ENCODE data around the gene RAPGEF5.
A peak's percentile ranks its signal among the peaks of the same experiment; 100 is the strongest.

The RAPGEF5 gene

DNA sequence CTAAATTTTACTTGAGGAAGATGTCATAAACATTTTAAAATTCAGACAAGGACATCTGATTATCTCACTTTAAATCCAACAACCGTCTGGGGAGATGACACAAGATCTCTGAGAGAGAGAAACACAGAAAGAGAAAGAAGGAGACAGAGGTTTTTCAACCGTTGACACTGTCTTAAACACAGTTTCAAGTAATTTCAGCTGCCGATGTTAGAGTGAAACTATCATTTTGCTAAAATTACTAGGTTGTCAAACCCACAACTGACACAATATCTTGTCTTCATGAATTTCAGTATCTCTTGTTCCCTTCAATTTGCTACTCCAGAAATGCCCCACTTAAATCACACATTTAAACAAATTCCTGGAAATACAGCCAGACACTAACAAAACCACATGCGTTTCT lies 174.8 kb downstream of the RAPGEF5 start:
- Mint-ChIP-seq H3K4me1 (no peaks in the 10 kb centered on the region), H3K27me3 (no peaks in the 10 kb centered on the region)
- ATAC-seq, result no peak

DNA sequence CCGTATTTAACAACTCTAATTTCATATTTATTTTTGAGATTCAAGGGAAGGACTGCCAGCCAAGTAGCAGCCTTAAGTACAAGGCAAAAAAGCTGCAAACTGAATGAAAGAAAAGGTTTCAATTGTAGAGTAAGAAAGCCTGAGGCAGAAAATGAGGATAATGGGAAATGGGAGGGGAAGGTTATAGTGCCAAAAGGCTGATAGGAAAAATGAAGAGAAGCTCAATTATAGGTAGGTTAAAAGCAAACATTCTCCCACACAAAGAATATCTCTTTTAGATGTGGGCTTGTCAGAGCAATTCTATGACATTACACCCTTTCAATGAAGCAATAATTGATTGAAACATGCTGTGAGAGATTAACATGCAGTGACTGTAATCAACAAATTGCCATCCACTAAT lies 175.3 kb downstream of the RAPGEF5 start:
- no peak for ATAC-seq
- Mint-ChIP-seq H3K4me1 (no peaks in the 10 kb centered on the region), H3K27ac (no peak overlapping the region), H3K36me3 (no peaks in the 10 kb centered on the region), H3K4me3 (no peak overlapping the region), H3K27me3 (no peaks in the 10 kb centered on the region), H3K9me3 (no peaks in the 10 kb centered on the region)

More for the DNA sequence above, 174.8 kb downstream of the RAPGEF5 start:
- Mint-ChIP-seq H3K9me3 (no peaks in the 10 kb centered on the region), H3K27ac (no peak overlapping the region), H3K36me3 (no peaks in the 10 kb centered on the region), H3K4me3 (no peak overlapping the region)

DNA sequence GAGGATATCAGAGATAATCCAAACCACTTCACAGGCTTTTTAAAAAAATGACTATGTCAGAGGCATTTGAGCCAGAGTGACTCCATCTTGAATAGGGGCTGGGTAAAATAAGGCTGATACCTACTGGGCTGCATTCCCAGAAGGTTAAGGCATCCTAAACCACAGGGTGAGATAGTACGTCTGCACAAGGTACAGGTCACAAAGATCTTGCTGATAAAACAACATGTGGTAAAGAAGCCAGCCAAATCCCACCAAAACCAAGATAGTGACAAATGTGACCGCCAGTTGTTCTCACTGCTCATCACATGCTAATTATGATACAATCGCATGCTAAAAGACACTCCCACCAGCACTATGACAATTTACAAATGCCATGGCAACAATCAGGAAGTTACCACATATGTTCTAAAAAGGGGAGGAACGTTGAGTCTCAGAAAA lies 177.5 kb downstream of the RAPGEF5 start:
- H3K4me1 Mint-ChIP-seq, result peaks cover 5% of the 10 kb centered on the region
- H3K4me3 Mint-ChIP-seq, result no peak overlapping the region
- H3K9me3 Mint-ChIP-seq, result peaks cover 5% of the 10 kb centered on the region
- no peaks in the 10 kb centered on the region for H3K27me3 Mint-ChIP-seq
- ATAC-seq, result no peak
- H3K36me3 Mint-ChIP-seq, result peaks cover 4% of the 10 kb centered on the region
- H3K27ac Mint-ChIP-seq, result no peak overlapping the region

DNA sequence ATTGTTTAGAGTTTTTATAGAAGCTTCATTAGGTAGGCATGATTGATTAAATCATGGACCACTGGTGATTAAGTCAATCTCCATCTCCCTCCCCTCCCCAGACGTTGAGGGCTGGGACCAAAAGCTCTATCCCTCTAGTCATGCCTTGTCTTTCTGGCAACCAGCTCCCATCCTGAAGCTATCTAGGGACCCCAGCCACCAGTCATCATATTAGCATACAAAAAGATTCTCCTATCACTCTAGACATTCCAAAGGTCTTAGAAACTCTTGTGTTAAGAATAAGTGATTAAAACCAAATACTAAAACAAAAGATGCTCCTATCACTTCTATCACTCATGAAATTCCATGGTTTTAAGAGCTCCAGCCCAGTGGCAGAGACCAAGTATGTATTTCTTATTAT lies 178.2 kb downstream of the RAPGEF5 start:
- peaks cover 6% of the 10 kb centered on the region for H3K36me3 Mint-ChIP-seq
- ATAC-seq, result no peak
- H3K27me3 Mint-ChIP-seq, result no peaks in the 10 kb centered on the region
- H3K4me1 Mint-ChIP-seq, result peaks cover 11% of the 10 kb centered on the region
- no peak overlapping the region for H3K27ac Mint-ChIP-seq
- H3K4me3 Mint-ChIP-seq, result no peak overlapping the region
- peaks cover 6% of the 10 kb centered on the region for H3K9me3 Mint-ChIP-seq

DNA sequence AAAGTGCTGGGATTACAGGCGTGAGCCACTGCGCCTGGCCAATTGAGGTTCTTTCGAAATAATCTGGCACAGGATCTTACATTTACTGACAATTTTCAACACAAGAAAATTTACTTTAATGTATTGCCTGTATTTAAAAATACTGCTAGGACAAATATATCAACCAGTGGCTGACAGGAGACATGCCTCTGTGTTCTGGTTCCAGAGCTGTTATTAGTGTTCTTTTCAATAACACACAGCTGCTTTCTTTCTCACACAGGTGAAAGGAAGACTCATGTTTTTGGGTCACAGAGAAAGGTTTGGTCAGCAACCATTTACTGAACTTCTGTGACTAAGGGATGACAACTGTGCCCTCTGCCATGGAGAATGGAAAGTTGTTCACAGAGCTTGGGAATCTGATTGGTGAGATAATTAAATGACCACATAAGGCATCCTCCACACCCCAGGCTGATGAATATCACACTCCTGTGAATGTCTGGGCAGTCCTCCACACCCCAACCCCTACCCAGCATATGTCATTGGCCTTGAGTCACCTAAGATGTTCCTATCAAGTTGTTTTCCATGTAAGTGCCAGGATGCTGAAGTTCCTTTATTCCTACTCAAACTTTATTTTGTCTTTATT lies 180.1 kb downstream of the RAPGEF5 start:
- Mint-ChIP-seq H3K4me1 (peaks cover 14% of the 10 kb centered on the region), H3K27ac (no peak overlapping the region), H3K4me3 (no peak overlapping the region), H3K36me3 (peaks cover 6% of the 10 kb centered on the region), H3K27me3 (no peaks in the 10 kb centered on the region), H3K9me3 (peaks cover 6% of the 10 kb centered on the region)
- no peak for ATAC-seq

DNA sequence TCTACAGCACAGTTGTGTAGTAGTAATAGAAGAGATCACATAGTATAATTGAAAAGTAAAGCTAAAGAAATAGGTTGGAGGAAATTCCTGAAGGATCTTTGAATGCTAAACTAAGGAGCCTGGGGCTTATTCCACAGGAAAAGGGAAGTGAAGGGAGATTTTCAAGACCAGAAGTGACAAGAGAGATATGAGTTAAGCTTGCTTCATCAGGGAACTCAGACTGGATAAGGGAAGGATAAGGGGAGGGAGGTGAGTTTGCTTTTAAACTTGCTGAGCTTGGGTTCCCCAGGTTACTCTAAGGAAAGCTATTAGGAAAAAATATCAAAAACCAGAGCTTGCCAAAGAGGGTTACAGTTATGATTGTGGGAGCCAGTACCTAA lies 182.4 kb downstream of the RAPGEF5 start:
- no peak for ATAC-seq
- no peaks in the 10 kb centered on the region for H3K27me3 Mint-ChIP-seq
- peaks cover 6% of the 10 kb centered on the region for H3K9me3 Mint-ChIP-seq
- peaks cover 6% of the 10 kb centered on the region for H3K36me3 Mint-ChIP-seq
- H3K27ac Mint-ChIP-seq, result peak overlapping the region; percentile 57
- H3K4me1 Mint-ChIP-seq, result peaks cover 14% of the 10 kb centered on the region
- H3K4me3 Mint-ChIP-seq, result no peak overlapping the region

DNA sequence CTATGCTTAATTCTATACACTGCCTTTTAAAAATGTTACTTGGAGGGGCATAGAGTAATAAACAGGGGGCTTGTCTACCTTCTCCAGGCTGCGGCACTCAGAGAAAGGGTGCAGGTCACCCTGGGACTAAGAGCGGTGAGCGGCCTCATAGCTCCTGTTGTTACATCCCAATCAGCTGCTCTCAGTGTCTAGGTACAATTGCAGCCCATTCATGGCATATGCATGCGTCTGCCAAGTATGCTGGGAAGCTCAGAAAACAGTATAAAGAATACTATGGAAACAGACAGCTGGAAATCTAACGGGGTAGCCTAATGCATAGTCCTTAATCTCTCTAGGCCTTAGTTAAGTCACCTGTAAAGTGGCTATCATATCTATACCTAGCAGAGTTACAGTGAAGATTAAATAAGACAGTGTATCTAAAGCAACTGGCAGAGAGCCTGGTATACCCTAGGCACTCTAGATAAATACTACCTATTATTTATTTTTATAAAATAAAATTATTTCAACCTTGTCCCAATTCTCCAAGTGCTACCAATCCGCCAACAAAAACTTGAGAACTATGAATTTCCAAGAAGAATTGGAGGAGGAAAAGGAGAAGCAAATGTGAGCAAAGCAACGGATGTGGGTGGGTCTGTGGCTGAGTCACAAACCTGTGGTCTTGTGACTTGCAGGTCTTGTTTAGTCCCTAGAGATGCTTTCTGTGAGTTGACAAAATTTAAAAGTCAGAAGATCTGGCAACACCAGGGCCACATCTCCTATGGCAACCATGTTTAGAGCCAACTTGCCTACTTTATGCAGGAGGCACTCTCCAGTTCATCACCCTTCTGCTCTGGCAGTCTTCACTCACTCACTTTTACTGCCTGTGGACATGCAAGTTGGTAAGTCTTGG lies 183.0 kb downstream of the RAPGEF5 start:
- H3K4me3 Mint-ChIP-seq, result no peak overlapping the region

DNA sequence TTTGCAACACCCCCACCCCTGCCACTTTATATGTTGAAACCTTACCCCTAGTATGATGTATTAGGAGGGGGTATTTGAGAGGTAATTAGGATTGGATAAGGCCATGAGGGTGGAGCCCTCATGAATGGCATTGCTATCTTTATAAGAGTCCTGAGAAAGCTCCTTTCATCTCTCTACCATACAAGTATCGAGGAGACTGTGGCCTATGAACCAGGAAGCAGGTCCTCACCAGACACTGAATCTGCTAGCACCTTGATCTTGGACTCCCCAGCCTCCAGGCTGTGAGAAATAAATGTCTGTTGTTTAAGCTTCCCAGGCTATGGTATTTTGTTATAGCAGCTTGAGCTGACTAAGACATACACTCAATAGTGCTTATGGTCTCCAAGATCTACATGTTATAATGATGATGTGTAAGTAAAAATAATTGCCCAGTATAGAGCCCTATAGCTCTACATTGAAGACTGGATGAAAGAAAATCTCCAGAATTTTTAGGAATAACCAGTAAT lies 188.8 kb downstream of the RAPGEF5 start:
- H3K27me3 Mint-ChIP-seq, result no peaks in the 10 kb centered on the region
- H3K4me3 Mint-ChIP-seq, result no peak overlapping the region
- no peaks in the 10 kb centered on the region for H3K36me3 Mint-ChIP-seq
- H3K9me3 Mint-ChIP-seq, result no peaks in the 10 kb centered on the region
- H3K4me1 Mint-ChIP-seq, result no peaks in the 10 kb centered on the region
- ATAC-seq, result no peak
- no peak overlapping the region for H3K27ac Mint-ChIP-seq

More for the DNA sequence above, 183.0 kb downstream of the RAPGEF5 start:
- peak; percentile 73 for ATAC-seq
- H3K27ac Mint-ChIP-seq, result peak overlapping the region; percentile 57
- H3K27me3 Mint-ChIP-seq, result no peaks in the 10 kb centered on the region
- H3K36me3 Mint-ChIP-seq, result peaks cover 6% of the 10 kb centered on the region
- peaks cover 6% of the 10 kb centered on the region for H3K9me3 Mint-ChIP-seq
- peaks cover 14% of the 10 kb centered on the region for H3K4me1 Mint-ChIP-seq

DNA sequence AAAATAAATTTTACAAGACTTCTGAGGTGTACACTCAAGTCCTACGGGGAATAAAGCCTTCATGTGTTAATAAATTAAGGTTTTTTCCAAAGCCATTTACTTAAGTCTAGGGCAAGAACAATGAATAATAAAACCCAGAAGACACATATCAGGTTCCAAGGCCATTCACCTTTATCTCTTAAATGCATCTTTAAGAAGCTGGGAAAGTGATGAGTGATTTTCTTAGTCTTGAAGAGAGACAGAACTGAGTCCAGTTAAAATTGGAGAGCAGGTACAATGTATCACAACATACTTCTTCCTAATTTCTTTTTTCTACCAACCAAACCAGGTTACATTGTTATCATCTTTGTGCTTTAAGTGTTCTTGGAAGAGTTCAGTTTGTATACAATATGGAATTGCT lies 189.5 kb downstream of the RAPGEF5 start:
- no peaks in the 10 kb centered on the region for H3K4me1 Mint-ChIP-seq
- ATAC-seq, result no peak
- no peaks in the 10 kb centered on the region for H3K9me3 Mint-ChIP-seq

DNA sequence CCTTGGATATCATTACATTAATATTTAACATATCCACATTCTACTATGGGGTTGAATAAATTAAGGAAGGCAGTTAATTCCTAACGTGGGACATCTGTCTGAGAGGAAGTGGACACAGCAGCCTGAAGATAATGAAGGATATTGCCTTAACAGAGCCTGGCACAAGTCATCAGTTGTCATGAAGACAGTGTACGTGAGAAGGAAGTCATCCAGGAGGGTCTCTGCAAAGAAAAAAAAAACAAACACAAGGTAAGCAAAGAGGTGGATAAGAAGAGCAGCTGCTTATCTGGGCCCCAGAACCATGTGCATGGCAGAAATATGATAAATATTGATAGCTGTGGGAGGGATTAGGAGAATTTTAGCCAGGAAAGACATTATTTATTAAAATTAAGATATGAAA lies 190.0 kb downstream of the RAPGEF5 start:
- Mint-ChIP-seq H3K4me3 (no peak overlapping the region), H3K27ac (no peak overlapping the region), H3K36me3 (no peaks in the 10 kb centered on the region), H3K4me1 (no peaks in the 10 kb centered on the region), H3K27me3 (no peaks in the 10 kb centered on the region), H3K9me3 (no peaks in the 10 kb centered on the region)
- ATAC-seq, result no peak

More for the DNA sequence above, 189.5 kb downstream of the RAPGEF5 start:
- H3K27ac Mint-ChIP-seq, result no peak overlapping the region
- H3K27me3 Mint-ChIP-seq, result no peaks in the 10 kb centered on the region
- no peaks in the 10 kb centered on the region for H3K36me3 Mint-ChIP-seq
- no peak overlapping the region for H3K4me3 Mint-ChIP-seq

DNA sequence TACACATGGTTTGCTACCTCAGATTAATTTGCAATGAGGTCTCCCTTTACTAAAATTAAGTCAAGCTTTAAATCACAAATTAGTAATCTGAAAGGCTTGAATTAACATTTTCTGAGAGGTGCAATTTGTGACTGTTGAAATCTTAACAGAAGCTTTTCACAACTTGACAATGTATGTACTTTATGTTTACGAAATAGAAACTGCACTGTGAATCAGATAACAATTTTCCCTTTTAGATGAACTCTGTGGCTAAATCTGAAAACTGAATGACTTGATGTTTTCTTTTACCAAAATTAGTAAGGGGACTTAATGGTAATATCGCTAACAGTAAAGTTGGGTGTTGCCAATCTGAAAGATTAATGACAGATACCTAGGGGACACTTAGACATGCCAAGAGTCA lies 197.6 kb downstream of the RAPGEF5 start:
- H3K4me1 Mint-ChIP-seq, result no peaks in the 10 kb centered on the region
- H3K27ac Mint-ChIP-seq, result no peak overlapping the region
- no peaks in the 10 kb centered on the region for H3K9me3 Mint-ChIP-seq
- H3K4me3 Mint-ChIP-seq, result no peak overlapping the region
- no peak for ATAC-seq
- no peaks in the 10 kb centered on the region for H3K36me3 Mint-ChIP-seq
- no peaks in the 10 kb centered on the region for H3K27me3 Mint-ChIP-seq

DNA sequence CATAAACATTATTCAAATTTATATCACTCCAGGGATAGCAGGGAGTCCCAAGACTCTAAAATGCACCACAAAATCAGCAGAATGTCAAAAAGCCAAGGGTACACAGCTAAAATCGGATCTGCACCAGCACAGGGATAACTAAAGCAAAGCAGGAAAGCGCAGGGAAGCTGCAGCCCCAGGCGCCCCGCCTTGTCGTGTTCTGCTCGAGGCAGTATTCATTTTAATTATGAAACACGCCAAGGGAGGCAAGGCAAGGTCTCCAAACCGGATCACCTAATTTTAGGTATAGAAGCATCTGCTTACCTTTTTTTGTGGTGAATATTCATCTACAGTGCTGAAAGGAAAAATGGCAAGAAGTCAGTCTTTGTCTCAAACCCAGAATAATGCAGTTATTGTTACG lies 199.4 kb downstream of the RAPGEF5 start:
- Mint-ChIP-seq H3K4me1 (no peaks in the 10 kb centered on the region), H3K36me3 (no peaks in the 10 kb centered on the region), H3K4me3 (no peak overlapping the region), H3K9me3 (no peaks in the 10 kb centered on the region), H3K27ac (no peak overlapping the region), H3K27me3 (no peaks in the 10 kb centered on the region)
- no peak for ATAC-seq

DNA sequence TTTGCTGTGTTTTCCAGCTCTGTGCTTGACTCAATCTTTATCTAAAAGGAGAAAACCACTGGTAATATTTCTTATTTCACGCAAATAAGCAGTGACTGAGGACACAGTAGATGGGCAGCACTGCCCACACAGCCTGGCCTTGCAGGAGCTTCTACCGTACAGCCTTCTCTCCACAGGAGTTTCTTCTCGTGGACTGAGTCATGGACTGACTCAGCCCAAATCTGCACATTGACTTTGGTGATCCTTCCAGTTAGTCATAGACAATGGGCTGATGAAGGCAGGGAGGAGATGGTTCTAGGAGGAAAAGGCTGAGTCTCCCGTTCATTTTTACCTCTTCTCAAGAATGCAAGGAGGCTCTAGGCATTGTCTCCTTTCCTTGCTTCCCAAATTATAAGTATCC lies 200.7 kb downstream of the RAPGEF5 start:
- no peaks in the 10 kb centered on the region for H3K36me3 Mint-ChIP-seq
- H3K27ac Mint-ChIP-seq, result no peak overlapping the region
- no peaks in the 10 kb centered on the region for H3K4me1 Mint-ChIP-seq
- no peaks in the 10 kb centered on the region for H3K27me3 Mint-ChIP-seq
- ATAC-seq, result no peak
- H3K9me3 Mint-ChIP-seq, result no peaks in the 10 kb centered on the region
- H3K4me3 Mint-ChIP-seq, result no peak overlapping the region

DNA sequence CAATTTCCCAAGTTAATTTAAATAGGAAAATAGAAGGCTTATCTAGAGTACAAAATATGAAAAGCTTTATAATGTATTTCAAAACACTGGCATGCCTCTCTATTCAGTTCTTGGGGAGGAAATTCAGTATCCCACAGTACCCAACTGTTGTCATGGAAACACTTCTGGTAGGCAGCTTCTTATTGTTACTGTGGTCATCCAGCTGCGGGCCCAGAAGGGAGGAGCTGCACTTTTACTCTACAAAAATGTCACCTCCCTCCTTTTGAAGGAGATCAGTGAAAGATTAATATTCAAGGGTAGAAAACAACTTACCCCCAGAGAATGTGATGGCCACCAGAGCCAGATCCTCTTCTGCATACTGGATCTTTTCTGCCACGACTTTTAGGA lies 202.8 kb downstream of the RAPGEF5 start:
- no peaks in the 10 kb centered on the region for H3K9me3 Mint-ChIP-seq
- ATAC-seq, result no peak

DNA sequence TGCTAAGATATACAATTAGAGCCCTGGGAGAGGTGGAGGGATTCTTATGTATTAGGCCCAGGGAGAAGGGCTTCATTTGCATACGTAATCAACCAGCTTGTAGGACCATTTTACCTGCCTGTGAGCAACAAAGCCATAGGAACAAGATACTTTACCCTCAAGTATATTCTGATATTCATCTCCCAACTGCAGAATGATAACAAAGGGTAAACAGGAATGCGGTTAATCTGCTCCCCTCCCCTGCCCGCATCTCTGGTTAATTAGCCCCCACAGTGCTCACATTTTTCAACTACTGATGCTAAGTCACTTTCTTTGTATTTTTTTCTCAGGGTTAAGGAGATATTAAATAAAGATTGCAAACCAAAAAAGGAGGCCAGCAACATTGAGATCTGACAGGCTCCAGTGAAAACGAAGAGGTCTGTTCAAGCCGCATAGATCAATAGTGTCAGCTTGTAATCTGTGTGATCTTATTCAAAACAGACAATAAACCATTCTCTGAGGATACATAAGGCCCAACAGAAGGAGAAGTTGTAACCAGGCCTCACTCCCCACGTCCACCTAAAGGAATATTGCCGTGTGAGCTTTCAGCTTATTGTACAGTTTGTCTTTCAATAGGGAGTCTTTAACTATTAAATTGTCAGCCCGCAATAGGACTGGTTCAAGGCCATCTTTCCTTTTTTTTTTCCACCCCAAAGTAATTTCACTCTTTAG lies 203.4 kb downstream of the RAPGEF5 start:
- Mint-ChIP-seq H3K27me3 (no peaks in the 10 kb centered on the region), H3K36me3 (no peaks in the 10 kb centered on the region), H3K4me3 (no peak overlapping the region), H3K9me3 (no peaks in the 10 kb centered on the region), H3K4me1 (no peaks in the 10 kb centered on the region), H3K27ac (no peak overlapping the region)
- ATAC-seq, result no peak

More for the DNA sequence above, 202.8 kb downstream of the RAPGEF5 start:
- Mint-ChIP-seq H3K4me3 (no peak overlapping the region), H3K4me1 (no peaks in the 10 kb centered on the region), H3K36me3 (no peaks in the 10 kb centered on the region), H3K27me3 (no peaks in the 10 kb centered on the region), H3K27ac (no peak overlapping the region)
